ENCODE results near the gene ORAI3.
"Not testable (repeated sequence)": the region's sequence is repeated elsewhere in the genome, so short reads cannot be mapped to it uniquely, and the experiment has no call there.

ORAI3 gene

DNA sequence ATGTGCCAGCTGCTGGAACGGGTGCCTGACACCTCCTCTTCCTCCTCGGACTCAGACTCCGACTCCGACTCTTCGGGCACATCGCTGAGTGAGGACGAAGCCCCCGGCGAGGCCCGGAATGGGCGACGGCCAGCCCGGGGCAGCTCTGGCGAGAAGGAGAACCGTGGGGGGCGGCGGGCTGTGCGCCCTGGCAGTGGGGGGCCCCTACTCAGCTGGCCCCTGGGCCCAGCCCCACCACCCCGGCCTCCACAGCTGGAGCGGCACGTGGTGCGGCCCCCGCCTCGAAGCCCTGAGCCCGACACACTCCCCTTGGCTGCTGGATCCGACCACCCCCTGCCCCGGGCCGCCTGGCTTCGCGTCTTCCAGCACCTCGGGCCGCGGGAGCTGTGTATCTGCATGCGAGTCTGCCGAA, 18.7 kb upstream of the ORAI3 start:
- CTCF ChIA-PET: no interaction called here
- no peak overlapping the region for H3K27ac ChIP-seq
- no peak for TF ChIP-seq CTCF (conservative IDR thresholded peaks at IDR 0.05; ENCODE audit: low read depth)

GRCh38 chr16:30931068-30931650, 17.7 kb upstream of the ORAI3 start:
- H3K27ac ChIP-seq: peak overlapping the region; percentile 10; the same call in 1 of the 2 replicates
- ChIA-PET POLR2A (ENCODE audit: low non-redundant PET) (no interaction called here), CTCF (no interaction called here)
- no peak for DNase-seq (ENCODE audit: low spot score)
- TF ChIP-seq CTCF (conservative IDR thresholded peaks at IDR 0.05; ENCODE audit: low read depth): no peak

More for the DNA sequence above, 18.7 kb upstream of the ORAI3 start:
- POLR2A ChIA-PET (ENCODE audit: low non-redundant PET): no interaction called here
- DNase-seq (ENCODE audit: low spot score): no peak

DNA sequence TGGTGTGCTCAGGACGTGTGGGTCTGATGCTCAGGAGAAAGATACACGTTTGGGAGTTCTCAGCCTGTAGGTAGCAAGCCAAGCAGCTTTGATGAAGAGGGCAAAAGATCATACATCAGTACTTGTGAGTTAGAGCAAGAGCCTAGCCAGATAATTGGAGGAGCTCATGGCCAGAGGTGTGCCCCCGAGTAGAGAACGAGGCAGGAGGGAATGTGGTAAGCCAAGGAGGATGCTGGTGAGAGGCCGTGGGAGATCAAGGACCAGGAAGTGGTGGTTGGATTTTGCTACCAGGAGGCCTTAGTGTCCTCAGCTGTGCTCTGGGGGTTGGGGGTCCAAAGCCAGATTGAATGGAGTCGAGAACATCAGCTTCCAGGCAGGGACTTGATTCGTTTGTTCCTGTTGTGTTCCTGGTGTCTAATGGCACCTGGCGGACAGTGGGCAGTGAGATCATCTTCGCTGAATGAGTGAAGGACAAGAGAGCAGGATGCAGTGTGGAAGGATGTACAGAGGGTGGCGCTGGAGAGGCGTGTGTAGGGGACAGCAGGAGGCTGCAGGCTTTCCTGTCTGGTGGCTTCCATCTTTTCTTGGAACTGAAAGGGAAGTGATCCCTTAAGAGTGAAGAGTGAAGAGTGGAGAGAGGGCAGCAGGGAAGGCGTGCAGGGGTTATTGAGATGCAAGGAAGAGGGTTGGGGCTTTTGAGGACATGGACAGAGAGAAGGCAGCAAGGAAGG, 13.9 kb upstream of the ORAI3 start:
- POLR2A ChIA-PET (ENCODE audit: low non-redundant PET): no interaction called here
- peak overlapping the region; percentile 36 for H3K27ac ChIP-seq
- TF ChIP-seq CTCF (conservative IDR thresholded peaks at IDR 0.05; ENCODE audit: low read depth): peak; percentile 30; the same call in 1 of the 2 replicates
- DNase-seq (ENCODE audit: low spot score): no peak
- CTCF ChIA-PET: interaction anchor here (0.6 to 0.7 kb wide), 4 partner anchors 9 to 119 kb away, joined by 3 to 5 read pairs (median 4); no protein-coding TSS in a partner anchor

GRCh38 chr16:30937692-30938091, 11.2 kb upstream of the ORAI3 start:
- H3K27ac ChIP-seq: peak overlapping the region; percentile 91
- ChIA-PET POLR2A (ENCODE audit: low non-redundant PET) (no interaction called here), CTCF (no interaction called here)
- DNase-seq (ENCODE audit: low spot score): no peak
- no peak for TF ChIP-seq CTCF (conservative IDR thresholded peaks at IDR 0.05; ENCODE audit: low read depth)

DNA sequence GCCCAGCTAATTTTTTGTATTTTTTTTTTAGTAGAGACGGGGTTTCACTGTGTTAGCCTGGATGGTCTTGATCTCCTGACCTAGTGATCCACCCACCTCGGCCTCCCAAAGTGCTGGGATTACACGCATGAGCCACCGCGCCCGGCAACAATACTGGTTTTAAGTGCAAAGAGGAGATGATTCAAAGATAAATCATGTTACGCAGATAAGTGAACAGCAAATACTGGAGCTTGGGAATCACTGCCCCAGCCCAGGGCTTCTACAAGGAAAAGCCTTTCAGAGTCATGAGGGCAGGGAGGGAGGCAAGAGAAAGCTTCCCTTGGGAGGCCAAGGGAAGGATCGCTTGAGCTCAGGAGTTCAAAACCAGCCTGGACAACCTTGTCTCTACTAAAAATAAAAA, 9.3 kb upstream of the ORAI3 start:
- CTCF ChIA-PET: interaction anchor here (0.7 to 3.6 kb wide), 4 partner anchors 12 to 524 kb away, joined by 3 to 23 read pairs (median 4); no protein-coding TSS in a partner anchor
- peak overlapping the region; percentile 91 for H3K27ac ChIP-seq
- DNase-seq (ENCODE audit: low spot score); POLR2A ChIA-PET (ENCODE audit: low non-redundant PET): not testable (repeated sequence)

DNA sequence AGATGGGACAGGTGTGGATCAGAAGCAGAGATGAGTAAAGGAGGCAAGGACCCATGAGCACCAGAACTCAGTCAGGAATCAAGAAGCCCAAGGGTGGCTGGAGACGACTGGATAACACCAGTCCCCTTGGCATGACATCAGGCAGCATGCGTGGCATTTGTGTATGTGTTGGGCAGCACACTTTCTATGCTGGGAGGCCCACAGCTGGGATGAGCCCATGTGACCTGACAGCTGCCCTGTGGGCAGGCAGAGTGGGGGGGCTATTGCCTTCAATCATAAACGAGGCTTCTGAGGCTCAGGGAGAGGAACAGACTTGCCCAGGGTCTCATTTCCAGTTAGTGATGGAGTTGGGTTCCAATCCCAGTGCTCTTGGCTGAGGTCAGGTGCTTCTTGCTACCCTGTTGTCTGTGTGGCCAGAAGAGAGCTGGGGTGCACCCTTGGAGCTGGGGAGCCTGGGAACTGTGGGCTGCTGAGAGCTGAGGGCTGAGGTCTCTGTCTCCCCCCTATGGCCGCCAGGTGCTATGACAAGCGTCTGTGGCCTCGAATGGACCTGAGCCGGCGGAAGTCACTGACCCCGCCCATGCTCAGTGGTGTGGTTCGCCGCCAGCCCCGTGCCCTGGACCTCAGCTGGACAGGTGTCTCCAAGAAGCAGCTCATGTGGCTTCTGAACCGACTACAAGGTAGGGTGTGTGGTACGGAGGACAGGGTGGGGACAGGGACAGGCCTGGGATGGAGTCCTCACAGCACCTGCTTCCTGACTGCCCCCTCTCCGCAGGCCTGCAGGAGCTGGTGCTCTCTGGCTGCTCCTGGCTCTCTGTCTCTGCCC, 7.1 kb upstream of the ORAI3 start:
- TF ChIP-seq CTCF (conservative IDR thresholded peaks at IDR 0.05; ENCODE audit: low read depth): peak; percentile 95
- ChIA-PET CTCF (interaction anchor here (0.5 to 3.6 kb wide), 22 partner anchors 8 to 172 kb away, joined by 3 to 23 read pairs (median 4); partner anchors contain the start of gene FBXL19), POLR2A (ENCODE audit: low non-redundant PET) (interaction anchor here (0.7 kb wide), 1 partner anchor 46 kb away, joined by 3 read pairs; no protein-coding TSS in a partner anchor)
- peak; percentile 80 for DNase-seq (ENCODE audit: low spot score)
- H3K27ac ChIP-seq: peak overlapping the region; percentile 91

Data from RWPE1 (cell line).